HG02798 (cell line): ENCODE measurements around the gene GRIN3B.

Experiments
- ATAC-seq: cut with Tn5 transposase; IDR thresholded peaks from one replicate; pipeline ENCODE4 v1.9.1; 2021; ENCODE audit warnings: mild to moderate bottlenecking; ENCODE audit not compliant: unreplicated experiment, poor library complexity

Gene GRIN3B

GRCh38 chr19:990119-990571 lies 10.1 kb upstream of the GRIN3B start:
- no peak for ATAC-seq

GRCh38 chr19:990746-991145 lies 9.5 kb upstream of the GRIN3B start:
- ATAC-seq: no peak

DNA sequence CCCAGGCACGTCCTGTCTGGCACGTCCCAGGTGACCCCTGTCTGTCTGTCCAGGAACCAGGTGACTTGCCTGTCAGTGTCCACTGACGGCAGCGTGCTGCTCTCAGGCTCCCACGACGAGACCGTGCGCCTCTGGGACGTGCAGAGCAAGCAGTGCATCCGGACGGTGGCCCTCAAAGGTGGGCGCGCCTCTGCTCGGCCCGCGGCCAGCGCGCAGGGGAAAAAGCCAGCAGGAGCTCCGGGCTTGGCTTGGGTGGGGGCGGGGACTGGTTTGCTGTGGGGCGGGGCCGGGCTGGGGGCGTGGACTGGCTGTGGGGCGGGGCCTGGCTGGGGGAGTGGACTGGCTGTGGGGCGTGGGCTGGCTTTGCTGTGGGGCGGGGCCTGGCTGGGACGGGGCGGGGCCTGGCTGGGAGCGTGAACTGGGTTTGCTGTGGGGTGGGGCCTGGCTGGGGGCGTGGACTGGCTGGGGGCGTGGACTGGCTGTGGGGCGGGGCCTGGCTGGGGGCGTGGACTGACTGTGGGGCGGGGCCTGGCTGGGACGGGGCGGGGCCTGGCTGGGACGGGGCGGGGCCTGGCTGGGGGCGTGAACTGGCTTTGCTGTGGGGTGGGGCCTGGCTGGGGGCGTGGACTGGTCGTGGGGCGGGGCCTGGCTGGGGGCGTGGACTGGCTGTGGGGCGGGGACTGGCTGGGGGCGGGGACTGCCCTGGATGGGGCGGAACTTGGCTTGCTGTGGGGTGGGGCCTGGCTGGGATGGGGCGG lies 8.9 kb upstream of the GRIN3B start:
- ATAC-seq: no peak

DNA sequence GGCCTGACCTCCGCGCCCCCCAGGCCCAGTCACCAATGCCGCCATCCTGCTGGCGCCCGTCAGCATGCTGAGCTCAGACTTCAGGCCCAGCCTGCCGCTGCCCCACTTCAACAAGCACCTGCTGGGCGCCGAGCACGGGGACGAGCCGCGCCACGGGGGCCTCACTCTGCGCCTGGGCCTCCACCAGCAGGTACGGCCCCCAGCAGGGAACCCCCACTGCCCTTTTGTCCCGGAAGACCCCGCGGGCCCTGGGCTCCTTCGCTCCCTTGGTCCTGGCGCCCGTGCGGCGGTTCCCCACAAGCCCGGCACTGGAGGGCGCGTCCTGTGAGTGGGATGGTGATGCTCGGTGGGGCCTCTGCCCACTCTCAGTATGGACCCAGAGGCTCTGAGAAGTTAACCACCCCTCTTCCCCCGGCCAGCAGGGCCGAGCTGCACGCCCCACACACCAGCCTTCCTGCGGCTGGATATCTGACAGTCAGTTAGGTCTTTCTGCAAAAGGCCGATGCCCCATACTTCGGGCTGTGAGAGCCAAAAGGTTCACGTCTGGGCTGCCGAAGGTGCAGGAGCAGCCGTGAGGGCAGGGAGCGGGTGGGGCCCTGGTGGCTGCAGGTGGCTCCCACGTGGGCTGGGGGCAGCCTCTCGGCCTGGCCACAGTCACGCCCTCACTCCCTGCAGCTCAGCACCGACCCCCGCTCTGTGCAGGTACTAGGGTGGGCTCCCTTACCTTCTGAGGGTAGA lies 8.1 kb upstream of the GRIN3B start:
- ATAC-seq: no peak

GRCh38 chr19:992670-993055 lies 7.6 kb upstream of the GRIN3B start:
- no peak for ATAC-seq

- ATAC-seq: no peak
Measured at GRCh38 chr19:993361-993830, 6.8 kb upstream of the GRIN3B start.

DNA sequence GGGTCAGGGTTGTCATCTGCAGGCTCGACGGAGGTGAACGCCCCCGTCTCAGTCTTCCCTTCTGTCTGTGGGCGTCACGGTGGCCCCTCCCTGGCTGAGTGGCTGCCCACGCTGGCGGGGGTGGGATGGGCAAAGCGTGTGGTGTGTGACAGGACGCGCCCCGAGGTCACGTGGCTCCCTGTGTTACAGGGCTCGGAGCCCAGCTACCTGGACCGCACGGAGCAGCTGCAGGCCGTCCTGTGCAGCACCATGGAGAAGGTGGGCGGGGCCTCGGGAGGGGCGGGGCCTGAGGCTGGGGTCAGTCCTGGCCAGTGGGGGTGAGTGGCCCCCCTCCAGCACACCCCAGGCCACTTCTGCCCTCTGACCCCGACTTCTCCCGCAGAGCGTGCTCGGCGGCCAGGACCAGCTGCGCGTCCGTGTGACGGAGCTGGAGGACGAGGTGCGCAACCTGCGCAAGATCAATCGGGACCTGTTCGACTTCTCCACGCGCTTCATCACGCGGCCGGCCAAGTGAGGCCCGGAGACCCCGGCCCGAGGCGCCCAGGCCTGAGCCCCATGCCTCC lies 6.3 kb upstream of the GRIN3B start:
- no peak for ATAC-seq

DNA sequence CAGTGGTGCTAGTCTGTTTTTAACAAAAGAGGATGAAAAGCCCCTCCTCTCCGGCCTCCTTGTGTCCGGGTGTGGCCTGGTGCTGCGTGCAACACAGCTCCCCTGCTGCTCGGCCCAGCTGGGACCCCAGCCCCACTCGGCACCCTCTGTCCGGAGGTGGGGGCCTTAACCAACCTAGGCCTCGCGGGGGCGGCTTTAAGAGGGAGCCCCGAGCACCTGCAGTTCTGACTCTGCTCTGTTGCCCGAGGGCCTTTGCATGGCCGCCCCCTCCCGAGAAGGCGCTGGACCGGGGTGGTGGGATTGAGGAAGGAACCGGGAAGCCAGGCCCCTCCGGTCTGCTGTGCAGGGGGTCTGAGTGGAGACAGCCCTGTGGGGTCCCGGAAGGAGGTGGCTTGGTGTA lies 5.7 kb upstream of the GRIN3B start:
- no peak for ATAC-seq

- no peak for ATAC-seq
Measured at GRCh38 chr19:995051-995827, 5.0 kb upstream of the GRIN3B start.

- no peak for ATAC-seq
Measured at GRCh38 chr19:996051-996838, 4.0 kb upstream of the GRIN3B start.

- ATAC-seq: no peak
Measured at GRCh38 chr19:998064-998463, 2.2 kb upstream of the GRIN3B start.

DNA sequence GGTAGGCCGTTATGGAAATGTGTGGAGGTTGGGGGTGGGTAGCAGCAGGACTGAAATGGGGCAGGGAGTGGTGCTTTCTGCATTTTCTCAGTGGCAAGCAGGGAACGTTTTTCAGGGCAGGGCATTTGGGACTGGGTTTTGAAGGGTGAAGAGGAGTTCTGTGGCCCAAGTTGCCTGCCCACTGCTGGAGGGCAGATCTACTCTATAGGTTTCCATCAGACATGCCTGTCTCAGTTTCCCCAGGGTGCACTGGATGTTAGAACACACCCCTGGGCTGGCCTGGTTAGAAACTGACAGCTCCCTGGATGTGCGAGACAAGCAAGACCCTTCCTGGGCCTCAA lies 870 bp upstream of the GRIN3B start:
- ATAC-seq: no peak

DNA sequence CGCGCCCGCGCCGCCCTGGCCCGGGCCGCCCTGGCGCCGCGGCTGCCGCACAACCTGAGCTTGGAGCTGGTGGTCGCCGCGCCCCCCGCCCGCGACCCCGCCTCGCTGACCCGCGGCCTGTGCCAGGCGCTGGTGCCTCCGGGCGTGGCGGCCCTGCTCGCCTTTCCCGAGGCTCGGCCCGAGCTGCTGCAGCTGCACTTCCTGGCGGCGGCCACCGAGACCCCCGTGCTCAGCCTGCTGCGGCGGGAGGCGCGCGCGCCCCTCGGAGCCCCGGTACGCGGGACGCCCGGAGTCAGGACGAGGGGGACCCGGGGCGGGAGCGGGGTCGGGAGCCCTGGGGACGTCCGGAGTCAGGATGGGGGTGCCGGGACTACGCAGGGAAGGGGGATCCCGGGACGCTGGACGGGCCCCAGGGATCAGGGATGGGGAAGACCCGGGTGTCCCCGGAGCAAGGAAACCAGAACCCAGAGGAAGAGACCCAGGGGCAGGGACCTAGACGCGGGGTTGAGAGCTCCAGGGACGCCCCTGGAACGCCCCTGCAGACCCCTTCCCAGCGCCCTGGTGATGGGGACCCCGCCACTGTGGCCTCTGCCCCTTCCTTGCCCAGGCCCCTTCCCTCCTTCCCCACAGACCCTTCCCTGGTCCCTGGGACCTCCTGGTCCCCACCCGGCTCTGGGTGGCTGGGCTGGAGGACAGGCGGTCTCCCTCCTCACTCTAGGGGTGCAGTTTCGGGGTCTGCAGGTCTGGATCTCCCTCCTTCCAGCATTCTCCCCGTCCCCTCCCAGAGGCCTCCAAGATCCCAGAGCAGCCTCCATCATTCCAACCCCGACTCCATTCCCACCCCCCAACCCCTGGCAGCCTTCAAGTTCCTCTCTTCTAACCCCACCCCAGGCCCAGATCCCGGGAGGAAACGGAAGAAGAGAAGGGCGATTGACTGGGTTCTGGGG lies 645 bp downstream of the GRIN3B start:
- ATAC-seq: no peak

- no peak for ATAC-seq
Measured at GRCh38 chr19:1001538-1002166, 1.4 kb downstream of the GRIN3B start.

DNA sequence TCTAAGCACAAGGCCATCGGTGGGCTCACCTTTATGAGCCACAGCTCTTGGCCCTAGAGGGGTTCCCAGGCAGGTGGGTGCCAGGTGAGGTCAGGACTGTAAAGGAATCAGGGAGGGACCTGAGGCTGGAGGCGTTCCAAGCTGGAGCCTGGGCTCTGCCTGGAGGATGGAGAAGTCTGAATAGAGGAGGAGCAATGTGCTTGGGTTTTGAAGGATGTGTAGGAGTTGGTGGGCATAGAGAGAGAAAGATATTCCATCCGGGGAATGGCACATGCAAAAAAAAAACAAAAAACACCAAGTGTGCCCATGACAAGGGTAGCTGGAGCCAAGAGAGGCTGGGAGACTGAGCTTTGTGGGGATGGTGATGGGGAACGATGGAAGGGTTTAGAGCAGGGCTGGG lies 2.4 kb downstream of the GRIN3B start:
- no peak for ATAC-seq

DNA sequence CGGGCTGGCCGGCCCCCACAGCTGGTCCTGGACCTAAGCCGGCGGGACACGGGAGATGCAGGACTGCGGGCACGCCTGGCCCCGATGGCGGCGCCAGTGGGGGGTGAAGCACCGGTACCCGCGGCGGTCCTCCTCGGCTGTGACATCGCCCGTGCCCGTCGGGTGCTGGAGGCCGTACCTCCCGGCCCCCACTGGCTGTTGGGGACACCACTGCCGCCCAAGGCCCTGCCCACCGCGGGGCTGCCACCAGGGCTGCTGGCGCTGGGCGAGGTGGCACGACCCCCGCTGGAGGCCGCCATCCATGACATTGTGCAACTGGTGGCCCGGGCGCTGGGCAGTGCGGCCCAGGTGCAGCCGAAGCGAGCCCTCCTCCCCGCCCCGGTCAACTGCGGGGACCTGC lies 3.1 kb downstream of the GRIN3B start:
- ATAC-seq: no peak

DNA sequence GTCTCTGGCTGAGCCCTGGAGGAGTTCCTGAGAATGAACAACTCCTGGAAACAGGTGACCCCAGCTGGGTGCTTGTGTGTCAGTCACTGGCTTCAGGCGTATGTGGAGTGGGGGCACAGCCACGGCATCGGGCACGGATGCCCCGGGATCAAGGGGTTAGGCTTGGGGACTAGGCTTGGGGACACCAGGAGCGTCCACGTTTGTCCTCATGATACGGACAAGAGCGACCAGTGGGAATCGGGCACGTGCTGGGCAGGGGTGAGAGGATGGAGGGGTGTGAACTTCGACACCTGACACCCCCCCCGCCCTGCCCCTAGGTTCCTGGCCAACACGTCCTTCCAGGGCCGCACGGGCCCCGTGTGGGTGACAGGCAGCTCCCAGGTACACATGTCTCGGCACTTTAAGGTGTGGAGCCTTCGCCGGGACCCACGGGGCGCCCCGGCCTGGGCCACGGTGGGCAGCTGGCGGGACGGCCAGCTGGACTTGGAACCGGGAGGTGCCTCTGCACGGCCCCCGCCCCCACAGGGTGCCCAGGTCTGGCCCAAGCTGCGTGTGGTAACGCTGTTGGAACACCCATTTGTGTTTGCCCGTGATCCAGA lies 4.1 kb downstream of the GRIN3B start:
- ATAC-seq: no peak
